ENCODE measurements around the gene HYDIN. TPM values are rescaled to one million over a fixed set of nuclear protein-coding genes. Genes with fewer than 3 reads are reported as not detected.
"Not testable (repeated sequence)": the region's sequence is repeated elsewhere in the genome, so short reads cannot be mapped to it uniquely, and the experiment has no call there.

Gene HYDIN
- total and polyA plus RNA-seq, 4 donors: 14.6 to 29.6 (median 16.2) TPM

DNA sequence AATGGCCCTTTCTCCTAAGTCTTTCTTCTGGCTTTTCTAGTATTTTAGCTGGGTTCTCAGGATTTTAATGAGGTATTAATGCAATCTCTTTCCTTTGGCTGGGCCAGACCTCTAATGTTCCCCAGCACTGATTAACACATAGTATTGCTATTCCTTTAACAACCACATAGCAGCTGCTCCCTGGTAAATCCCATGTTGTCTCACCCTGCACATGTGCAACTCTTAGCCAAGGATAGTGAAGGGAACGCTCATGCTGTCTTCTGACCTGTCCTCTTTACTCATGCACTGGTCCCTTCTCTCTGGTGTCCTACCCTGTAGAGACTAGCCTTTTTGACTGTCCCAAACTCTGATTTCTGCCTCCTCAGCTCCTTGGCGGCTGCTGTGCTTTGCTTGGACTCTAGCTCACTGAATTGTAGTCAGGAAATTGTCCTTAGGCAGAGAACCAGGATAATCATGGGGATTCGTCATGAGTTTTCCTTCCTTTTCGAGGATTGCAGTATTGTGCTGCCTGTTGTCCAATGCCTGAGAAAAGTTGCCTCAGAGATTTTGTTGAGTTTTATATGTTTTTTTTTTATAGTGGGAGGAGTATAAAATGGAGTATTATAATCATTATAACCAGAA, 406.9 kb downstream of the HYDIN start:
- not testable (repeated sequence) for H3K9me3 ChIP-seq (ENCODE audit: control insufficient read depth, insufficient read depth, low read length); H3K36me3 ChIP-seq (ENCODE audit: control insufficient read depth, insufficient read depth, low read length); H3K27me3 ChIP-seq (ENCODE audit: control insufficient read depth, insufficient read depth, low read length); H3K27ac ChIP-seq (ENCODE audit: low read depth, low read length); DNase-seq (ENCODE audit: low read depth in 4 of 6, low spot score in 6 of 6); H3K4me3 ChIP-seq (ENCODE audit: low read depth, low read length); H3K4me1 ChIP-seq (ENCODE audit: control insufficient read depth, insufficient read depth, low read length)
- WGBS (ENCODE audit: insufficient coverage): no CpG with 5 or more reads among the region's 4 CpGs

DNA sequence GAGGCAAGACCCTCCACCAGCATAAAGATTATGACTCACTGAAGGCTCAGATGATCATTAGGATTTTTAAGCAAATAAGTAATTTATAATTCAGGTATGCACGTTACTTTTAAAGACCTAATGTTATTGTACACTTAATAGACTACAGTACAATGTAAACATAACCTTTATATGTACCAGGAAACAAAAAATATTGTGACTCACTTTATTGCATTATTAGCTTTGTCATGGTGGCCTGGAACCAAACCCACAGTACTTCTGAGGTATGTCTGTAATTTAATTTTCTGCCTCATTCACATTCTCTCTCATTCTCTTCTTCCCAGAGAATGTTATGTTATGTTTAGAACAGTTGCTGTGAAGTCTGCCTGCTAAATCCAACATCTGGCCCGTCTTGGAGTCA, 407.8 kb downstream of the HYDIN start:
- H3K27ac ChIP-seq (ENCODE audit: low read depth, low read length); H3K4me1 ChIP-seq (ENCODE audit: control insufficient read depth, insufficient read depth, low read length); DNase-seq (ENCODE audit: low read depth in 4 of 6, low spot score in 6 of 6); H3K4me3 ChIP-seq (ENCODE audit: low read depth, low read length); H3K36me3 ChIP-seq (ENCODE audit: control insufficient read depth, insufficient read depth, low read length); H3K27me3 ChIP-seq (ENCODE audit: control insufficient read depth, insufficient read depth, low read length); H3K9me3 ChIP-seq (ENCODE audit: control insufficient read depth, insufficient read depth, low read length): not testable (repeated sequence)
- no CpG with 5 or more reads among the region's 2 CpGs for WGBS (ENCODE audit: insufficient coverage)

DNA sequence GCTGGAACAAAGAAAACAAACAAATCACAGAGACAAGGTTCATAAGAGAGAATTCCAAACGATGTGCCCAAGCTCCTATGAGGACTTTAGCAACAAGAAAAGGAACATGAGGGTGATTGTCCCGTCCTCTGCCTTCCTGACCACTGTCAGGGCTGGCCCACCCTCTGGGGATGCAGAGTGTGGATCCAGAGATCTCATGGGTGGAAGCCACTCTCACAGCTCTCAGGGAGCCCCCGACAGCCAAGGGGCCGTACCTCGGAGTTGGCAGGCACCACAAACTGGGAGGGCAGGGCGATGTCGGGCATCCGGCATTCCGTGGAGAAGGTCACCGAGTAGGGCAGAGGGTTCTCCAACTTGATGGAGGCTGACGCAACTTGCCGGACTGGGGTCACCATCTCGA, 412.4 kb downstream of the HYDIN start:
- WGBS (ENCODE audit: insufficient coverage): no CpG with 5 or more reads among the region's 13 CpGs
- H3K9me3 ChIP-seq (ENCODE audit: control insufficient read depth, insufficient read depth, low read length); DNase-seq (ENCODE audit: low read depth in 4 of 6, low spot score in 6 of 6); H3K4me1 ChIP-seq (ENCODE audit: control insufficient read depth, insufficient read depth, low read length); H3K27ac ChIP-seq (ENCODE audit: low read depth, low read length); H3K36me3 ChIP-seq (ENCODE audit: control insufficient read depth, insufficient read depth, low read length); H3K4me3 ChIP-seq (ENCODE audit: low read depth, low read length); H3K27me3 ChIP-seq (ENCODE audit: control insufficient read depth, insufficient read depth, low read length): not testable (repeated sequence)

DNA sequence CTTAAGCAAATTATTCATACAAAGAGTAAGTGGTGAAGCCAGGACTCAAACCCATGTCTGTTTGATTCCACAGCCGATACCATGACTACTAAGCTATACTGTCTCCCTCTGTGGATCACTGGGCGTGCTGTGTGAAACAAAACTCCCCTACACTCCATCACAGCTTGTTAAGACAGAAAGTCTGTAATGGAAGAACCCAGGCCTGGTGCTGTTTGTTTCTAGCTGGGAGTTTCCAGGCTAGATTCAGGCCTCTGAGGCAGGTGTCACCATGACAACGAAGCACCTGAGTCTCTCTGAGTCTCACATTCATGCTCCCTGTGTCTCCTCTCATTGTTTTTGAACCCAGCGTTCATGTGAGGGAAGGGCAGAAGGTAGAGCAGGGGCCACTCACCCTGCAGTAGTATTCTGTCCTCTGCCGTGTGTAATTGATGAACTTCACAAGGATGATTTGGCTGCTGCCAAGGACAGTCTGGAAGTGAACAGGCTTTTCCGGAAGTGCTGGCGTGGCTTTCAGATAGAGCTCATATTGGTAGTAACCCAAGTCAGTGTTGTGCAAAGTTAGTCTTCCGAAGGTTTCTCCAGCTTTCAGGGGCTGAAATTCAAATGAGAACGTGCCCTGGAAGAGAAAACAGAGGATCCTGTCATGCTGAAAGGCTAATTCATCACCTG, 421.0 kb downstream of the HYDIN start:
- peak in 2 of 6 donors; percentile 9 to 47 for DNase-seq (ENCODE audit: low read depth in 4 of 6, low spot score in 6 of 6)
- no peaks in the 10 kb centered on the region for H3K9me3 ChIP-seq (ENCODE audit: control insufficient read depth, insufficient read depth, low read length)
- no peaks in the 10 kb centered on the region for H3K27me3 ChIP-seq (ENCODE audit: control insufficient read depth, insufficient read depth, low read length)
- H3K4me3 ChIP-seq (ENCODE audit: low read depth, low read length): no peak overlapping the region
- 80% methylated on average over 5 of the region's 9 CpGs for WGBS (ENCODE audit: insufficient coverage)
- no peaks in the 10 kb centered on the region for H3K36me3 ChIP-seq (ENCODE audit: control insufficient read depth, insufficient read depth, low read length)
- H3K27ac ChIP-seq (ENCODE audit: low read depth, low read length): no peak overlapping the region
- H3K4me1 ChIP-seq (ENCODE audit: control insufficient read depth, insufficient read depth, low read length): no peaks in the 10 kb centered on the region

DNA sequence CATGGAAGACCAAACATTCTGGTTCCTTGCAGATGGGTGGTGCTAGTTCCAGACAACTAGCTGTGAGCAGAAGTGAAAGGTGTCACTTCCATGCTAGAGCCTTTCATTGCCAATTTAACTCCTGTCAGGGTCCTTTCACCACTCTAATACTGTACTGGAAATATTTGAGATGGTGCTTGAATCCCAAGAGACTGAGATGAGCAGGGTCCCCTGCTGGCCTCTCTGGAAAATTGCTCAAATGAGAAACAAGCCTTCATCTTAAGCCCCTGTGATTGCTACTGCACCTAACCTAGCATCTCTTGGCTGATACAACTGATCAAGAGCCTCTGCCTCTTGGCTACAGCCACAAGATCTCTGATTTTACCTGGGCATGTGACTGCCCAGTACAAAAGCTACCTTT, 422.2 kb downstream of the HYDIN start:
- no peaks in the 10 kb centered on the region for H3K9me3 ChIP-seq (ENCODE audit: control insufficient read depth, insufficient read depth, low read length)
- no peak for DNase-seq (ENCODE audit: low read depth in 4 of 6, low spot score in 6 of 6)
- no peak overlapping the region for H3K4me3 ChIP-seq (ENCODE audit: low read depth, low read length)

DNA sequence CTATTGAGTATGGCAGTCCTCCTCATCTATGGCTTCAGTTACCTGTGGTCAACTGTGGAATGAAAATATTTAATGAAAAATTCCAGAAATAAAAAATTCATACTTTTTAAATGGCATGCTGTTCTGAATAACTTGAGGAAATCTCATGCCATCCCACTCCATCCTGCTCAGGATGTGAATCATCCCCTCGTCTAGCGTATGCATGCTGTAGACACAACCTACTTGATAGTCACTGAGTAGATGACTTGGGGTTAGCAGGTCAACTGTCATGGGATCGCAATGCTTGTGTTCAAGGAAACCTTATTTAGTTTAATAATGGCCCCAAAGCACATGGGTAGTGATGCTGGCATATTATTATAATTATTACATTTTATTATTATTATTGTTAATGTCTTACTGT, 424.7 kb downstream of the HYDIN start:
- H3K36me3 ChIP-seq (ENCODE audit: control insufficient read depth, insufficient read depth, low read length): no peaks in the 10 kb centered on the region
- no peak overlapping the region for H3K27ac ChIP-seq (ENCODE audit: low read depth, low read length)
- no peak for DNase-seq (ENCODE audit: low read depth in 4 of 6, low spot score in 6 of 6)
- H3K4me1 ChIP-seq (ENCODE audit: control insufficient read depth, insufficient read depth, low read length): no peaks in the 10 kb centered on the region
- WGBS (ENCODE audit: insufficient coverage): no CpG with 5 or more reads among the region's 3 CpGs
- H3K9me3 ChIP-seq (ENCODE audit: control insufficient read depth, insufficient read depth, low read length): no peaks in the 10 kb centered on the region
- no peaks in the 10 kb centered on the region for H3K27me3 ChIP-seq (ENCODE audit: control insufficient read depth, insufficient read depth, low read length)
- no peak overlapping the region for H3K4me3 ChIP-seq (ENCODE audit: low read depth, low read length)

More for the DNA sequence above, 422.2 kb downstream of the HYDIN start:
- Histone ChIP-seq H3K4me1 (ENCODE audit: control insufficient read depth, insufficient read depth, low read length) (no peaks in the 10 kb centered on the region), H3K27ac (ENCODE audit: low read depth, low read length) (no peak overlapping the region), H3K36me3 (ENCODE audit: control insufficient read depth, insufficient read depth, low read length) (no peaks in the 10 kb centered on the region), H3K27me3 (ENCODE audit: control insufficient read depth, insufficient read depth, low read length) (no peaks in the 10 kb centered on the region)

DNA sequence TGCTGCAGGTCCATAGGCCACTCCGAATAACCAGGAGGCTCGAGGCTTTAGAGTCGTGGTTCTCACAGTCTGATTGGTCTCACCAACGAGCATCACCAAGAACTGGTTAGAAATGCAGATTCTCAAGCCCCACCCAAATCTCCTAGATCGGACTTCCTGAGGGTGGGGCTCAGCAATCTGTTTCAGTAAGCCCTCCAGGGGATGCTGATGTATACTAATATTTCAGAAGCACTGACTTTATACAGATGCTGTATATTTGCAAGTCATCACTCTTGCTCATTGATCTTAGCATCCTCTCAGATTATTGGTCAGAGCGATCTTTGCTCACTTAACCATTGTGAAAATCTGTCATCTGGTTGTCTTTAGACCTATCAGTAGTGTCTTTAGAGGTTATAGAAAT, 425.1 kb downstream of the HYDIN start:
- no peak for DNase-seq (ENCODE audit: low read depth in 4 of 6, low spot score in 6 of 6)
- H3K27me3 ChIP-seq (ENCODE audit: control insufficient read depth, insufficient read depth, low read length): no peaks in the 10 kb centered on the region
- no peaks in the 10 kb centered on the region for H3K36me3 ChIP-seq (ENCODE audit: control insufficient read depth, insufficient read depth, low read length)
- H3K4me1 ChIP-seq (ENCODE audit: control insufficient read depth, insufficient read depth, low read length): peaks cover 3% of the 10 kb centered on the region
- WGBS (ENCODE audit: insufficient coverage): 62% methylated on average over 4 of the region's 6 CpGs
- no peak overlapping the region for H3K4me3 ChIP-seq (ENCODE audit: low read depth, low read length)
- H3K9me3 ChIP-seq (ENCODE audit: control insufficient read depth, insufficient read depth, low read length): no peaks in the 10 kb centered on the region
- no peak overlapping the region for H3K27ac ChIP-seq (ENCODE audit: low read depth, low read length)

DNA sequence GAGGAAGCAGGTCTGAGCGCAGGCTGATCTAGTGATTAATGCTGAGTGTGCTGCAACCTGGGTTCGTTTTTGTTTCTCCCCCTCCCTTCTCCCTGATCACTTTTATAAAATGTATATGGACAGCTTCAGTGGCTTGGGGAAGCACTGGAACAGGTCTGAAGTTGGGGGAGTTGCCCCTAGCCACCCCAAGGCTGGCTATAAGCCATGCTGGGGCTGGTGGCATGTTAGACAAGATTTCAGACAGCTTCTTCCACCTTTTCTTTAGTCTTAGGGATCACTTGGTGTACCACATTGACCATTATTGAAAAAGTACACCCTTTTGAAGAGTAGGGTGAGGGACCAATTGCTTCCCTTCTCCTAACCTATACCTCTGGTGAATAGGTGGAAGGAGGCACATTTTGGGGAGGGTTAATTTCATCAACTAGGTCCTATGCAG, 425.8 kb downstream of the HYDIN start:
- no CpG with 5 or more reads among the region's 2 CpGs for WGBS (ENCODE audit: insufficient coverage)
- Histone ChIP-seq H3K4me1 (ENCODE audit: control insufficient read depth, insufficient read depth, low read length) (peaks cover 6% of the 10 kb centered on the region), H3K27ac (ENCODE audit: low read depth, low read length) (no peak overlapping the region), H3K27me3 (ENCODE audit: control insufficient read depth, insufficient read depth, low read length) (no peaks in the 10 kb centered on the region), H3K4me3 (ENCODE audit: low read depth, low read length) (no peak overlapping the region), H3K9me3 (ENCODE audit: control insufficient read depth, insufficient read depth, low read length) (no peaks in the 10 kb centered on the region), H3K36me3 (ENCODE audit: control insufficient read depth, insufficient read depth, low read length) (no peaks in the 10 kb centered on the region)
- no peak for DNase-seq (ENCODE audit: low read depth in 4 of 6, low spot score in 6 of 6)

DNA sequence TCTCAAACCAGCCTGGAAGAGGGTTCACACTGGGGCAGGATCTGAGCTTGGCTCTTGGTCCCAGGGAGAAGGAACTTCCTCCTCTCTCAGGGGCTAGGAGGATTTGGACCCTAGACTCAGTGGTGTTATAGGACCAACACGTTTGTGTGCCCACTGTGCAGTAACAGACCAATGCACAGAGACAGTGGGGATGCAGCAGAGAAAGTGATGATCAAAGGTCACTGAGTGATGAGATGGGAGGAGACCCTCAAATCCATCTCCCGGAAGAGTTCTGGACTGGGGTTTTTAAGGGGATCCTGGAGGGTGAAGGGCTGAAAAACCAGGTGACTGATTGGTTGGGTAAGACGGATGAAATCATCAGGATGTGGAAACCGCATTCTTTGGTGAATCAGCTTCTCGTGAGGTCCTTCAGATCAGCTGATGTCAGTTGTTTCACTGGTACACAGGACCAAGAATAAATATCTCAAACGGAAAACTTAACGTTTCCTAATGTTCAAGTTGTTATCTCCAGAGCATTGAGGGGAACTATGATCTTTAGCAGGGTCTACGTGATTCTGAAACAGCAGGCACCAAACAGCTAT, 426.3 kb downstream of the HYDIN start:
- 79% methylated on average over 7 of the region's 8 CpGs for WGBS (ENCODE audit: insufficient coverage)
- H3K27me3 ChIP-seq (ENCODE audit: control insufficient read depth, insufficient read depth, low read length): no peaks in the 10 kb centered on the region
- no peaks in the 10 kb centered on the region for H3K9me3 ChIP-seq (ENCODE audit: control insufficient read depth, insufficient read depth, low read length)
- DNase-seq (ENCODE audit: low read depth in 4 of 6, low spot score in 6 of 6): no peak
- no peaks in the 10 kb centered on the region for H3K36me3 ChIP-seq (ENCODE audit: control insufficient read depth, insufficient read depth, low read length)
- H3K27ac ChIP-seq (ENCODE audit: low read depth, low read length): no peak overlapping the region
- no peak overlapping the region for H3K4me3 ChIP-seq (ENCODE audit: low read depth, low read length)
- peaks cover 6% of the 10 kb centered on the region for H3K4me1 ChIP-seq (ENCODE audit: control insufficient read depth, insufficient read depth, low read length)

DNA sequence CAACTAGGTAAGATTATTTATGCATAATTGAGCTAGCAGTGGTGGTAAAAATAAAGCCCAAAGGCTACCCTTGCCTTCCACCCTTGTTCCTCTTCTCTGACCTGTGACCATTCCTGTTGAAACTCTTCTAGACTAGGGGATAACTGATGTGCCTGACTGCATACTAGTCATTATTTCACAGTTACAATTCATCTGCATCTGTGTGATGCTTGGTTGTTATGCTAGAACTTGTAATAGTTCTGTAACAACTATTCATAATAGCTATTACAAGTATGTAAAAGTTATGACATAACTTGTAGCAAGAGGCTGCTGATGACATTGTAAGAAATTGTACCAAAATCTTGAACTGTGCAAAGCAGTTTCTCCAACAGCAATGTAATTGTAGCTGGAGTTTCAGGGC, 427.2 kb downstream of the HYDIN start:
- H3K4me1 ChIP-seq (ENCODE audit: control insufficient read depth, insufficient read depth, low read length): peaks cover 6% of the 10 kb centered on the region
- H3K27ac ChIP-seq (ENCODE audit: low read depth, low read length): no peak overlapping the region
- no peak for DNase-seq (ENCODE audit: low read depth in 4 of 6, low spot score in 6 of 6)
- H3K27me3 ChIP-seq (ENCODE audit: control insufficient read depth, insufficient read depth, low read length): no peaks in the 10 kb centered on the region
- H3K9me3 ChIP-seq (ENCODE audit: control insufficient read depth, insufficient read depth, low read length): no peaks in the 10 kb centered on the region
- H3K4me3 ChIP-seq (ENCODE audit: low read depth, low read length): no peak overlapping the region
- H3K36me3 ChIP-seq (ENCODE audit: control insufficient read depth, insufficient read depth, low read length): no peaks in the 10 kb centered on the region
